Ascending aorta (tissue), 2 donors: ENCODE data around the gene HOXA13. TPM values are rescaled to one million over a fixed set of nuclear protein-coding genes. Genes with fewer than 3 reads are reported as not detected.

Experiments used
- DNase-seq, 2 donors: peaks; one replicate each; pipeline ENCODE4 v3.0.0-alpha.2; 2019; ENCODE audit warnings: low spot score in 2 of 2
- H3K27ac ChIP-seq, 2 donors: fragments of 200-600 bp; sonication (generic); one replicate each; pipeline ENCODE4 v1.5.1; 2016 to 2017; ENCODE audit warnings: mild to moderate bottlenecking in 1 of 2
- H3K27me3 ChIP-seq: fragments of 200-600 bp; sonication (generic); one replicate; pipeline ENCODE4 v1.5.1; 2017
- H3K36me3 ChIP-seq, 2 donors: fragments of 200-600 bp; sonication (generic); one replicate each; pipeline ENCODE4 v1.5.1; 2016
- H3K4me1 ChIP-seq, 2 donors: fragments of 200-600 bp; sonication (generic); one replicate each; pipeline ENCODE4 v1.5.1; 2016 to 2017; ENCODE audit warnings: mild to moderate bottlenecking in 1 of 2
- H3K4me3 ChIP-seq, 2 donors: fragments of 200-600 bp; sonication (generic); one replicate each; pipeline ENCODE4 v1.5.1; 2016 to 2017; ENCODE audit warnings: mild to moderate bottlenecking in 1 of 2
- H3K9me3 ChIP-seq, 2 donors: fragments of 200-600 bp; sonication (generic); one replicate each; pipeline ENCODE4 v1.5.1; 2016
- CTCF ChIP-seq, 3 experiments: fragments of 200-600 bp in 2 of 3; fragments of 450-650 bp in 1 of 3; sonication (generic) in 2 of 3; IDR thresholded peaks; one replicate each; pipeline ENCODE4 v1.5.1; 2016 to 2019; ENCODE audit warnings: antibody characterized with exemption in 3 of 3, mild to moderate bottlenecking in 1 of 3, moderate library complexity in 1 of 3
- intact Hi-C: fragments of 100-400 bp; cut with DNase I; formaldehyde crosslinking; loops from one replicate; pipeline ENCODE4 v1.15.1; 2023
- total RNA-seq: library from RNA; depleted of rRNA; stranded (reverse); fragments of >200 nt; gene quantifications from one replicate; pipeline ENCODE4 v1.1.0, GENCODE V29; 2016

The HOXA13 gene
- total RNA-seq, 1 donor from 2014 or later, result not detected

GRCh38 chr7:27176962-27177794 lies 22.7 kb downstream of the HOXA13 start:
- Histone ChIP-seq H3K9me3 (no peaks in the 10 kb centered on the region), H3K4me3 (no peak overlapping the region), H3K27ac (no peak overlapping the region), H3K27me3 (peaks cover 36% of the 10 kb centered on the region), H3K4me1 (peaks cover 0 to 18% of the 10 kb centered on the region in 2 donors), H3K36me3 (no peaks in the 10 kb centered on the region)
- no peak for TF ChIP-seq CTCF (IDR thresholded peaks at IDR 0.05)
- intact Hi-C loops, result no loop called here
- peak in 1 of 2 donors; percentile 52 for DNase-seq

- Histone ChIP-seq H3K27me3 (peaks cover 43% of the 10 kb centered on the region), H3K36me3 (no peaks in the 10 kb centered on the region)
- intact Hi-C loops, result no loop called here
These were observed 23.4 kb downstream of the HOXA13 start for GRCh38 chr7:27176524-27176845.

GRCh38 chr7:27175626-27176523 lies 24.0 kb downstream of the HOXA13 start:
- H3K4me1 ChIP-seq, result peaks cover 0 to 18% of the 10 kb centered on the region in 2 donors
- DNase-seq, result peak; percentile 6 to 46
- H3K27me3 ChIP-seq, result peaks cover 48% of the 10 kb centered on the region
- no peaks in the 10 kb centered on the region for H3K9me3 ChIP-seq
- H3K36me3 ChIP-seq, result no peaks in the 10 kb centered on the region
- TF ChIP-seq CTCF (IDR thresholded peaks at IDR 0.05), result no peak
- intact Hi-C loops, result no loop called here
- H3K4me3 ChIP-seq, result no peak overlapping the region
- no peak overlapping the region for H3K27ac ChIP-seq

More at GRCh38 chr7:27176524-27176845, 23.4 kb downstream of the HOXA13 start:
- Histone ChIP-seq H3K27ac (no peak overlapping the region), H3K9me3 (no peaks in the 10 kb centered on the region), H3K4me3 (no peak overlapping the region), H3K4me1 (peaks cover 0 to 18% of the 10 kb centered on the region in 2 donors)
- no peak for TF ChIP-seq CTCF (IDR thresholded peaks at IDR 0.05)
- no peak for DNase-seq

GRCh38 chr7:27174874-27175625 lies 24.8 kb downstream of the HOXA13 start:
- peak in 1 of 2 donors; percentile 50 for DNase-seq
- no peak for TF ChIP-seq CTCF (IDR thresholded peaks at IDR 0.05)
- Histone ChIP-seq H3K27me3 (peaks cover 50% of the 10 kb centered on the region), H3K4me3 (no peak overlapping the region), H3K9me3 (no peaks in the 10 kb centered on the region), H3K27ac (no peak overlapping the region), H3K4me1 (peaks cover 0 to 19% of the 10 kb centered on the region in 2 donors), H3K36me3 (no peaks in the 10 kb centered on the region)
- intact Hi-C loops, result no loop called here
